H9 (cell line): ENCODE data around the gene CCT7. TPM values are rescaled to one million over a fixed set of nuclear protein-coding genes. Genes with fewer than 3 reads are reported as not detected.

Experiments
- DNase-seq: peaks from one replicate; pipeline ENCODE4 v3.0.0-alpha.2; 2017
- H2AFZ ChIP-seq: one replicate; pipeline ENCODE4 v1.6.1; 2013; ENCODE audit warnings: mild to moderate bottlenecking, low read length, control low read depth, moderate library complexity
- H2AK5ac ChIP-seq: 2 replicates; pipeline ENCODE4 v1.6.1; 2013; ENCODE audit warnings: low read length, control low read depth, mixed read lengths; ENCODE audit not compliant: insufficient read length
- H2BK120ac ChIP-seq: one replicate; pipeline ENCODE4 v1.6.1; 2013; ENCODE audit warnings: low read depth, mild to moderate bottlenecking, low read length, control low read depth, inconsistent platforms; ENCODE audit not compliant: poor library complexity, severe bottlenecking
- H2BK12ac ChIP-seq: 2 replicates; pipeline ENCODE4 v1.6.1; 2013; ENCODE audit warnings: low read length, control low read depth, mixed read lengths, low read depth; ENCODE audit not compliant: insufficient read length
- H2BK15ac ChIP-seq: 2 replicates; pipeline ENCODE4 v1.6.1; 2013; ENCODE audit warnings: low read depth, low read length, control low read depth
- H2BK20ac ChIP-seq: one replicate; pipeline ENCODE4 v1.6.1; 2013; ENCODE audit warnings: low read depth, mild to moderate bottlenecking, low read length, control low read depth, inconsistent platforms; ENCODE audit not compliant: poor library complexity, severe bottlenecking
- H2BK5ac ChIP-seq: 2 replicates; pipeline ENCODE4 v1.6.1; 2013; ENCODE audit warnings: low read length, control low read depth, mixed read lengths; ENCODE audit not compliant: insufficient read length
- H3K14ac ChIP-seq: 2 replicates; pipeline ENCODE4 v1.6.1; 2013; ENCODE audit warnings: low read length, control low read depth; ENCODE audit not compliant: insufficient read depth
- H3K18ac ChIP-seq: 2 replicates; pipeline ENCODE4 v1.6.1; 2013; ENCODE audit warnings: low read depth, mild to moderate bottlenecking, mixed read lengths, low read length, control low read depth; ENCODE audit not compliant: insufficient read length
- H3K23ac ChIP-seq: 2 replicates; pipeline ENCODE4 v1.6.1; 2013; ENCODE audit warnings: low read length, control low read depth, mixed read lengths, low read depth; ENCODE audit not compliant: insufficient read length
- H3K23me2 ChIP-seq: 2 replicates; pipeline ENCODE4 v1.6.1; 2013; ENCODE audit warnings: low read depth, mild to moderate bottlenecking, mixed read lengths, low read length, control low read depth; ENCODE audit not compliant: insufficient read length, poor library complexity, severe bottlenecking
- H3K27ac ChIP-seq: 2 replicates; pipeline ENCODE4 v1.5.1; 2013; ENCODE audit warnings: low read length, control low read depth, mixed read lengths, low read depth; ENCODE audit not compliant: insufficient read length
- H3K27me3 ChIP-seq: 2 replicates; pipeline ENCODE4 v1.6.1; 2013; ENCODE audit warnings: low read length, control low read depth, inconsistent platforms; ENCODE audit not compliant: insufficient read depth
- H3K4ac ChIP-seq: 2 replicates; pipeline ENCODE4 v1.6.1; 2013; ENCODE audit warnings: low read depth, mild to moderate bottlenecking, control low read depth, inconsistent platforms, low read length, moderate library complexity
- H3K4me1 ChIP-seq: 2 replicates; pipeline ENCODE4 v1.6.1; 2013; ENCODE audit warnings: low read length, control low read depth, inconsistent platforms; ENCODE audit not compliant: insufficient read depth
- H3K4me2 ChIP-seq: 2 replicates; pipeline ENCODE4 v1.6.1; 2013; ENCODE audit warnings: low read length, control low read depth, mixed read lengths; ENCODE audit not compliant: insufficient read length, insufficient read depth
- H3K56ac ChIP-seq: 2 replicates; pipeline ENCODE4 v1.6.1; 2013; ENCODE audit warnings: low read depth, mild to moderate bottlenecking, mixed read lengths, low read length, control low read depth; ENCODE audit not compliant: insufficient read length
- H3K79me1 ChIP-seq: 2 replicates; pipeline ENCODE4 v1.6.1; 2013; ENCODE audit warnings: low read depth, mild to moderate bottlenecking, moderate library complexity, low read length, control low read depth, inconsistent platforms; ENCODE audit not compliant: insufficient read depth, poor library complexity, severe bottlenecking
- H3K79me2 ChIP-seq: 2 replicates; pipeline ENCODE4 v1.6.1; 2013; ENCODE audit warnings: low read length, control low read depth, inconsistent platforms; ENCODE audit not compliant: insufficient read depth
- H3K9ac ChIP-seq: 2 replicates; pipeline ENCODE4 v1.6.1; 2013; ENCODE audit warnings: low read length, control low read depth, mixed read lengths; ENCODE audit not compliant: insufficient read length; ENCODE audit errors: extremely low read depth
- H3K9me3 ChIP-seq: one replicate; pipeline ENCODE4 v1.6.1; 2013; ENCODE audit warnings: low read depth, low read length, inconsistent platforms; ENCODE audit not compliant: control insufficient read depth
- H3T11ph ChIP-seq: one replicate; pipeline ENCODE4 v1.6.1; 2013; ENCODE audit warnings: mild to moderate bottlenecking, low read length, control low read depth, inconsistent platforms
- H4K20me1 ChIP-seq: one replicate; pipeline ENCODE4 v1.6.1; 2013; ENCODE audit not compliant: control insufficient read depth, insufficient read length, insufficient read depth
- H4K5ac ChIP-seq: 2 replicates; pipeline ENCODE4 v1.6.1; 2013; ENCODE audit warnings: low read depth, mild to moderate bottlenecking, mixed read lengths, low read length, control low read depth; ENCODE audit not compliant: insufficient read length
- H4K8ac ChIP-seq: replicated peaks from 2 replicates; pipeline ENCODE4 v1.6.1; 2013; ENCODE audit warnings: low read length, control low read depth, mixed read lengths, low read depth; ENCODE audit not compliant: insufficient read length
- H4K91ac ChIP-seq: 2 replicates; pipeline ENCODE4 v1.6.1; 2013; ENCODE audit warnings: low read depth, mild to moderate bottlenecking, moderate library complexity, mixed read lengths, low read length, control low read depth; ENCODE audit not compliant: insufficient read length
- H3K27ac Mint-ChIP-seq, 3 experiments: 2 replicates in 2 of 3; 3 replicates in 1 of 3; pipeline ENCODE4 v1.8.0; 2020 to 2021; ENCODE audit warnings: mixed read lengths in 3 of 3, mild to moderate bottlenecking in 1 of 3, moderate library complexity in 1 of 3
- H3K27me3 Mint-ChIP-seq: 2 replicates; pipeline ENCODE4 v1.8.0; 2021; ENCODE audit warnings: low read depth, mild to moderate bottlenecking, moderate library complexity, mixed read lengths
- H3K36me3 Mint-ChIP-seq, 3 experiments: 2 replicates in 2 of 3; 3 replicates in 1 of 3; pipeline ENCODE4 v1.8.0; 2020 to 2021; ENCODE audit warnings: low read depth in 3 of 3, mixed read lengths in 3 of 3; ENCODE audit not compliant: insufficient read depth in 1 of 3
- H3K4me1 Mint-ChIP-seq, 2 experiments: 2 replicates each; pipeline ENCODE4 v1.8.0; 2020; ENCODE audit warnings: mixed read lengths in 2 of 2
- H3K4me3 Mint-ChIP-seq, 2 experiments: 2 replicates in 1 of 2; 3 replicates in 1 of 2; pipeline ENCODE4 v1.8.0; 2020 to 2021; ENCODE audit warnings: mild to moderate bottlenecking in 2 of 2, mixed read lengths in 2 of 2, moderate library complexity in 1 of 2
- H3K9me3 Mint-ChIP-seq, 2 experiments: 2 replicates in 1 of 2; 3 replicates in 1 of 2; pipeline ENCODE4 v1.8.0; 2020; ENCODE audit warnings: mild to moderate bottlenecking in 2 of 2, mixed read lengths in 2 of 2, moderate library complexity in 1 of 2
- WGBS: extraction: QIAGEN DNeasy Blood & Tissue Kit; methylation state at CpG from one replicate; pipeline ENCODE4 v1.1.7; 2013; ENCODE audit warnings: missing lambda C conversion rate, low lambda C conversion rate, mixed read lengths; ENCODE audit not compliant: insufficient read length; ENCODE audit errors: extremely low coverage; 5-methylcytosine and 5-hydroxymethylcytosine counted together
- total RNA-seq: library from RNA; stranded (reverse); gene quantifications from 2 replicates; pipeline ENCODE4 v1.2.1, GENCODE V29; 2021
- TF ChIP-seq, protein P1 (sequence below): fragments of 200-600 bp; sonication (generic); conservative IDR thresholded peaks from 3 replicates; pipeline ENCODE4 v1.8.0; 2021; ENCODE audit warnings: antibody characterized with exemption, mild to moderate bottlenecking

Gene CCT7
- total RNA-seq, 1 experiment from 2014 or later, result 500 TPM

DNA sequence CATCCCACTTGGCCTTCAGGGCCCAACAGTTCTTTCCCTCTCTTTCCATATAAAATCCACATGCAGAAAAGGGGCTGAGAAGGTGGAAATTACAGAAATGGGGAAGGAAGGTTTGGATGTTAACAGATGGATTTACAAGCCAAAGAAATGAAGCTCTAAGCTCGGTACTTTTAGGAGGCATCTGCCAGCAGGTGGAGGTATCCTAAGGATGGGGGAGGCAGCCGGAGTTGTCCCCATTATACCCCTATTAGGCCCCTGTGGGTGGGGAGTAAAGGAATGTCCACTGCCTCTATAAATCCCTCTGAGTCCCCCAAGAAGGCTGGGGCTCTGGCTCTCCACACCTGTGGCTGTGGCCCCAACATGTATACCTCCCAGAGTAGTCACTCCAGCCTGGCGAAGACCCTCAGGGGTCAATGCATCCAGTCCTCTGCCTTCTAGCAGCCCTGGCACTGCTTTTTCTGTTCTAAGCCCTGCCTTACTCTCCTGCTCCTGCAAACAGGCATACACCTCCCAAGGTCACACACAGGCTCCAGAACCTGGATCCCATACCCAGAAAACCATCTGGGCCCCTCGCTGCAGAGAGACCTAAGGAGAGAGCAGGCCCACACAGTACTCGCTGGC is 48.9 kb downstream of the CCT7 start:
- H4K8ac ChIP-seq, result no peak overlapping the region
- H3K79me2 ChIP-seq, result peaks cover 3% of the 10 kb centered on the region; the same call in 1 of the 2 replicates
- H3K14ac ChIP-seq, result no peak overlapping the region; the same call in 1 of the 2 replicates
- H4K91ac ChIP-seq, result no peak overlapping the region
- no peak overlapping the region for H3K27ac ChIP-seq
- peak overlapping the region; percentile 20 for H3K9ac ChIP-seq
- H2AK5ac ChIP-seq, result no peak overlapping the region
- H3K23ac ChIP-seq, result no peak overlapping the region
- H3K56ac ChIP-seq, result no peak overlapping the region
- Mint-ChIP-seq H3K4me3 (peak overlapping the region; percentile 77 to 88), H3K9me3 (no peaks in the 10 kb centered on the region), H3K27ac (0 out of 7 replicates have a peak overlapping the region, but pooled peaks of 1 of the 3 experiments have one; percentile 27), H3K27me3 (peaks cover 33% of the 10 kb centered on the region), H3K36me3 (no peaks in the 10 kb centered on the region; a peak in 1 of 7 replicates), H3K4me1 (peaks cover 19 to 24% of the 10 kb centered on the region in 2 experiments)
- H3K4me2 ChIP-seq, result peak overlapping the region; percentile 89
- no peak overlapping the region for H2BK12ac ChIP-seq
- peaks cover 3% of the 10 kb centered on the region for H3K79me1 ChIP-seq
- H3K4ac ChIP-seq, result no peak overlapping the region
- no peak overlapping the region for H2BK15ac ChIP-seq
- no peak for DNase-seq
- WGBS, result no CpG with 5 or more reads among the region's 5 CpGs
- H2AFZ ChIP-seq, result no peak overlapping the region
- H3T11ph ChIP-seq, result no peak overlapping the region
- H2BK20ac ChIP-seq, result no peak overlapping the region
- peaks cover 15% of the 10 kb centered on the region for H3K23me2 ChIP-seq
- TF ChIP-seq, protein P1, sequence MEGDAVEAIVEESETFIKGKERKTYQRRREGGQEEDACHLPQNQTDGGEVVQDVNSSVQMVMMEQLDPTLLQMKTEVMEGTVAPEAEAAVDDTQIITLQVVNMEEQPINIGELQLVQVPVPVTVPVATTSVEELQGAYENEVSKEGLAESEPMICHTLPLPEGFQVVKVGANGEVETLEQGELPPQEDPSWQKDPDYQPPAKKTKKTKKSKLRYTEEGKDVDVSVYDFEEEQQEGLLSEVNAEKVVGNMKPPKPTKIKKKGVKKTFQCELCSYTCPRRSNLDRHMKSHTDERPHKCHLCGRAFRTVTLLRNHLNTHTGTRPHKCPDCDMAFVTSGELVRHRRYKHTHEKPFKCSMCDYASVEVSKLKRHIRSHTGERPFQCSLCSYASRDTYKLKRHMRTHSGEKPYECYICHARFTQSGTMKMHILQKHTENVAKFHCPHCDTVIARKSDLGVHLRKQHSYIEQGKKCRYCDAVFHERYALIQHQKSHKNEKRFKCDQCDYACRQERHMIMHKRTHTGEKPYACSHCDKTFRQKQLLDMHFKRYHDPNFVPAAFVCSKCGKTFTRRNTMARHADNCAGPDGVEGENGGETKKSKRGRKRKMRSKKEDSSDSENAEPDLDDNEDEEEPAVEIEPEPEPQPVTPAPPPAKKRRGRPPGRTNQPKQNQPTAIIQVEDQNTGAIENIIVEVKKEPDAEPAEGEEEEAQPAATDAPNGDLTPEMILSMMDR, result peak; percentile 42; the same call in 2 of the 3 replicates
- no peaks in the 10 kb centered on the region for H3K9me3 ChIP-seq
- no peak overlapping the region for H3K18ac ChIP-seq
- H3K4me1 ChIP-seq, result peaks cover 3% of the 10 kb centered on the region; the same call in 1 of the 2 replicates
- no peak overlapping the region for H2BK5ac ChIP-seq
- H2BK120ac ChIP-seq, result no peak overlapping the region
- H4K20me1 ChIP-seq, result no peaks in the 10 kb centered on the region
- H4K5ac ChIP-seq, result no peak overlapping the region
- H3K27me3 ChIP-seq, result peaks cover 2% of the 10 kb centered on the region; the same call in 1 of the 2 replicates
